ENCODE results near the gene NQO1.

NQO1 gene

GRCh38 chr16:69706975-69707340, 19.4 kb downstream of the NQO1 start:
- H3K4me3 ChIP-seq (ENCODE audit: low read depth, low read length), result no peak overlapping the region
- no peak for TF ChIP-seq CTCF (conservative IDR thresholded peaks at IDR 0.05; ENCODE audit: low read depth, low read length)
- DNase-seq (ENCODE audit: low read depth), result no peak

- DNase-seq (ENCODE audit: low read depth), result peak; percentile 44
- H3K4me3 ChIP-seq (ENCODE audit: low read depth, low read length), result no peak overlapping the region
- no peak for TF ChIP-seq CTCF (conservative IDR thresholded peaks at IDR 0.05; ENCODE audit: low read depth, low read length)
These were observed 19.9 kb downstream of the NQO1 start for GRCh38 chr16:69706256-69706974.

GRCh38 chr16:69703638-69704037, 22.7 kb downstream of the NQO1 start:
- no peak for TF ChIP-seq CTCF (conservative IDR thresholded peaks at IDR 0.05; ENCODE audit: low read depth, low read length)
- peak; percentile 47 for DNase-seq (ENCODE audit: low read depth)
- H3K4me3 ChIP-seq (ENCODE audit: low read depth, low read length), result no peak overlapping the region

GRCh38 chr16:69701866-69702265, 24.5 kb downstream of the NQO1 start:
- no peak for TF ChIP-seq CTCF (conservative IDR thresholded peaks at IDR 0.05; ENCODE audit: low read depth, low read length)
- H3K4me3 ChIP-seq (ENCODE audit: low read depth, low read length), result no peak overlapping the region
- DNase-seq (ENCODE audit: low read depth), result no peak

- DNase-seq (ENCODE audit: low read depth), result no peak
- no peak for TF ChIP-seq CTCF (conservative IDR thresholded peaks at IDR 0.05; ENCODE audit: low read depth, low read length)
- no peak overlapping the region for H3K4me3 ChIP-seq (ENCODE audit: low read depth, low read length)
These were observed 24.9 kb downstream of the NQO1 start for GRCh38 chr16:69701452-69701851.

- TF ChIP-seq CTCF (conservative IDR thresholded peaks at IDR 0.05; ENCODE audit: low read depth, low read length), result no peak
- no peak overlapping the region for H3K4me3 ChIP-seq (ENCODE audit: low read depth, low read length)
- no peak for DNase-seq (ENCODE audit: low read depth)
These were observed 26.4 kb downstream of the NQO1 start for GRCh38 chr16:69699915-69700314.

- H3K4me3 ChIP-seq (ENCODE audit: low read depth, low read length), result no peak overlapping the region
- TF ChIP-seq CTCF (conservative IDR thresholded peaks at IDR 0.05; ENCODE audit: low read depth, low read length), result no peak
- no peak for DNase-seq (ENCODE audit: low read depth)
These were observed 28.0 kb downstream of the NQO1 start for GRCh38 chr16:69698404-69698803.

Data from choroid plexus epithelial cell (primary cell).